ENCODE measurements around the gene HLA-DPB1. TPM values are rescaled to one million over a fixed set of nuclear protein-coding genes. Genes with fewer than 3 reads are reported as not detected.

The HLA-DPB1 gene
- total RNA-seq, 1 experiment from 2014 or later = not detected

- H3K4me1 Mint-ChIP-seq (ENCODE audit: low read depth, unreplicated experiment) = no peaks in the 10 kb centered on the region
- peaks cover 14% of the 10 kb centered on the region for H3K27me3 Mint-ChIP-seq (ENCODE audit: insufficient read depth, unreplicated experiment)
- no TSS peak for BruUV-seq (replicated peaks)
- TF ChIP-seq, protein P1, sequence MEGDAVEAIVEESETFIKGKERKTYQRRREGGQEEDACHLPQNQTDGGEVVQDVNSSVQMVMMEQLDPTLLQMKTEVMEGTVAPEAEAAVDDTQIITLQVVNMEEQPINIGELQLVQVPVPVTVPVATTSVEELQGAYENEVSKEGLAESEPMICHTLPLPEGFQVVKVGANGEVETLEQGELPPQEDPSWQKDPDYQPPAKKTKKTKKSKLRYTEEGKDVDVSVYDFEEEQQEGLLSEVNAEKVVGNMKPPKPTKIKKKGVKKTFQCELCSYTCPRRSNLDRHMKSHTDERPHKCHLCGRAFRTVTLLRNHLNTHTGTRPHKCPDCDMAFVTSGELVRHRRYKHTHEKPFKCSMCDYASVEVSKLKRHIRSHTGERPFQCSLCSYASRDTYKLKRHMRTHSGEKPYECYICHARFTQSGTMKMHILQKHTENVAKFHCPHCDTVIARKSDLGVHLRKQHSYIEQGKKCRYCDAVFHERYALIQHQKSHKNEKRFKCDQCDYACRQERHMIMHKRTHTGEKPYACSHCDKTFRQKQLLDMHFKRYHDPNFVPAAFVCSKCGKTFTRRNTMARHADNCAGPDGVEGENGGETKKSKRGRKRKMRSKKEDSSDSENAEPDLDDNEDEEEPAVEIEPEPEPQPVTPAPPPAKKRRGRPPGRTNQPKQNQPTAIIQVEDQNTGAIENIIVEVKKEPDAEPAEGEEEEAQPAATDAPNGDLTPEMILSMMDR (IDR thresholded peaks at IDR 0.05; ENCODE audit: insufficient read depth in 1 of 2, low read depth in 1 of 2, low read length in 1 of 2, severe bottlenecking in 1 of 2, unreplicated experiment in 1 of 2) = no peak
- no peaks in the 10 kb centered on the region for H3K27me3 ChIP-seq (replicated peaks; ENCODE audit: control insufficient read depth, insufficient read depth, low read length)
- H3K36me3 Mint-ChIP-seq (ENCODE audit: insufficient read depth, unreplicated experiment) = no peaks in the 10 kb centered on the region
- no peaks in the 10 kb centered on the region for H3K4me1 ChIP-seq
- H3K9me3 Mint-ChIP-seq (ENCODE audit: unreplicated experiment) = peaks cover 20% of the 10 kb centered on the region
- no peaks in the 10 kb centered on the region for H3K36me3 ChIP-seq (ENCODE audit: control insufficient read depth, insufficient read depth, low read length)
- H3K4me3 ChIP-seq (ENCODE audit: low read depth, low read length) = no peak overlapping the region
- ChIA-PET CTCF (no interaction called here), POLR2A (no interaction called here)
- no peak for DNase-seq
- intact Hi-C loops (cut with micrococcal nuclease; ENCODE audit: unreplicated experiment) = no loop called here
- no peak overlapping the region for H3K27ac Mint-ChIP-seq (ENCODE audit: unreplicated experiment)
- peaks cover 10% of the 10 kb centered on the region for H3K9me3 ChIP-seq
- H3K4me3 Mint-ChIP-seq (ENCODE audit: unreplicated experiment) = no peak overlapping the region
Measured at GRCh38 chr6:33040157-33040556, 35.6 kb upstream of the HLA-DPB1 start.

DNA sequence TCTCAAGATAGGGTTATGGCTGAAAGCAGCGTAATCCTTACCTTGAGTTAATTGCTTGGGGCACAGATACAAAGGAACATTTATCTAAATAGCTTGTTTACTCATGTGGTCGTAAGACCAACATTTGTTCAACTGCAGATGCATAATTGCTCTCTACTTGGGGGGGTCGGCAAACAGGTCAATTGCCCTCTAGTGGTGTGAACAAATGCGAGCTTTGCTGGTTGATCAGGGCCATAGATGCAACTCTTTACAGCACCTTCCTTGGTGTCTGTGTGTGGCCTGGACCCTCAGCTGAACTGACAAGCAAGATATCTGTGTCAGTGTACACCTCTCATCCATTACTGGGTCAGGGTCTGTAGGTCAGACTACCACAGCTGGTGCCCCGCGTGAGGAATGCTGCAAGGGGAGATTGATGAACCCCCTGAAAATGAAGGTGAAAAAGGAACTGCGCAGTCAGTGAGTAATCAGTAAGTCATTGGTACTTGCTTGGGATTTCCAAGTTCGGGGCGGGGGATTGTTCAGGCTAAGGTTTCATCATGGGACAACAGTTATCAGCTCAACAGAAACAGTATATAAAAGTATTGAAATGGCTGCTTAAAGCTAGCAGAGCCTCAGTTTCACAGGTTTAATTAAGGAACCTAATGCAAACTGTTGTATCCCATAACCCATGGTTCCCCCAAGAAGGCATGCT, 26.3 kb upstream of the HLA-DPB1 start:
- no peaks in the 10 kb centered on the region for H3K27me3 ChIP-seq (replicated peaks; ENCODE audit: control insufficient read depth, insufficient read depth, low read length)

DNA sequence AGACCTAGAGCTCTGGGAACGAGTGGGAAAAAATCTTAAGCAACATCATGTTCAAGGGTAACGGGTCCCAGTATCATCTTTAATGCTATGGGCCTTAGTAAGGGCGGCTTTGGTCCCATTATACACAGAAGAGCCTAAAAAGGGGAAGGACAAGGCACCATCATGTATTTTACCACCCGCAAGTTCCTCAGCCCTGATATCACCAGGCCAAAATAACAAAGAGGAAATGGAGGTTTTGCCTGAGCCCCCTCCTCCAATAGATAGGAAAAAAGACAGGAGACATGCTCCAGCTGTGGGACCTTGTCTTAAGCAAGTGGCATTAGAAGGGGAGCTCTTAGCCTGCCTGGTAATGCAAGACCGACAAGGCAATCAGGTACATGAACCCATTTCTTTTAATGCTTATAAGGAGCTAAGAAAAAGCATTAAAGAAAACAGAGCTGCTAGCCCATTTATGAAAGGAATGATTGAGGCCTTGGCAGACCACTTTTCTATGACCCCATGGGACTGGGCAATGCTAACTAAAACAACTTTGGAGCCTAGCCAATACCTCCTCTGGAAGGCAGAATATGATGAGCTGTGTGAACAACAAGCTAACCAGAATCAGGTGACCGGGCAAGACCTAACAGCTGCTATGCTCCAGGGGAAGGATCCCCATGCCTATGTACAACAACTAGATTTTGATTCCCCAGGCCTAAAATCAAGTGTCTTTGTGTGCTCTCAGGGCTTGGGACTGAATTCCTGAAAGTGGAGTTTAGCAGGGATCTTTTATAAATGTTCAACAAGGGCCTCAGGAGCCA, 25.6 kb upstream of the HLA-DPB1 start:
- peaks cover 8% of the 10 kb centered on the region for H3K4me1 Mint-ChIP-seq (ENCODE audit: low read depth, unreplicated experiment)
- H3K4me3 Mint-ChIP-seq (ENCODE audit: unreplicated experiment) = no peak overlapping the region
- peaks cover 13% of the 10 kb centered on the region for H3K4me1 ChIP-seq
- H3K27me3 ChIP-seq (replicated peaks; ENCODE audit: control insufficient read depth, insufficient read depth, low read length) = no peaks in the 10 kb centered on the region
- ChIA-PET POLR2A (no interaction called here), CTCF (interaction anchor here (1.0 kb wide), 1 partner anchor 117 kb away, joined by 3 read pairs; no protein-coding TSS in a partner anchor)
- BruUV-seq (replicated peaks) = no TSS peak
- intact Hi-C loops (cut with micrococcal nuclease; ENCODE audit: unreplicated experiment) = no loop called here
- H3K27me3 Mint-ChIP-seq (ENCODE audit: insufficient read depth, unreplicated experiment) = peaks cover 4% of the 10 kb centered on the region
- peaks cover 27% of the 10 kb centered on the region for H3K9me3 Mint-ChIP-seq (ENCODE audit: unreplicated experiment)
- no peak overlapping the region for H3K4me3 ChIP-seq (ENCODE audit: low read depth, low read length)
- no peak for DNase-seq
- 0 out of 2 replicates have a peak, but pooled peaks cover 4% of the 10 kb centered on the region for H3K9me3 ChIP-seq
- no peak overlapping the region for H3K27ac Mint-ChIP-seq (ENCODE audit: unreplicated experiment)
- H3K36me3 Mint-ChIP-seq (ENCODE audit: insufficient read depth, unreplicated experiment) = peaks cover 12% of the 10 kb centered on the region
- TF ChIP-seq, protein P1 (IDR thresholded peaks at IDR 0.05; ENCODE audit: insufficient read depth in 1 of 2, low read depth in 1 of 2, low read length in 1 of 2, severe bottlenecking in 1 of 2, unreplicated experiment in 1 of 2) = no peak
- no peaks in the 10 kb centered on the region for H3K36me3 ChIP-seq (ENCODE audit: control insufficient read depth, insufficient read depth, low read length)

More for the DNA sequence above, 26.3 kb upstream of the HLA-DPB1 start:
- Mint-ChIP-seq H3K36me3 (ENCODE audit: insufficient read depth, unreplicated experiment) (peaks cover 12% of the 10 kb centered on the region), H3K4me1 (ENCODE audit: low read depth, unreplicated experiment) (peaks cover 8% of the 10 kb centered on the region), H3K27ac (ENCODE audit: unreplicated experiment) (no peak overlapping the region), H3K9me3 (ENCODE audit: unreplicated experiment) (peaks cover 32% of the 10 kb centered on the region), H3K27me3 (ENCODE audit: insufficient read depth, unreplicated experiment) (peaks cover 4% of the 10 kb centered on the region), H3K4me3 (ENCODE audit: unreplicated experiment) (no peak overlapping the region)
- intact Hi-C loops (cut with micrococcal nuclease; ENCODE audit: unreplicated experiment) = no loop called here
- Histone ChIP-seq H3K4me1 (peaks cover 13% of the 10 kb centered on the region), H3K4me3 (ENCODE audit: low read depth, low read length) (no peak overlapping the region), H3K36me3 (ENCODE audit: control insufficient read depth, insufficient read depth, low read length) (no peaks in the 10 kb centered on the region), H3K9me3 (0 out of 2 replicates have a peak, but pooled peaks cover 4% of the 10 kb centered on the region)
- TF ChIP-seq, protein P1 (IDR thresholded peaks at IDR 0.05; ENCODE audit: insufficient read depth in 1 of 2, low read depth in 1 of 2, low read length in 1 of 2, severe bottlenecking in 1 of 2, unreplicated experiment in 1 of 2) = no peak
- ChIA-PET POLR2A (no interaction called here), CTCF (interaction anchor here (1.0 kb wide), 1 partner anchor 116 kb away, joined by 3 read pairs; no protein-coding TSS in a partner anchor)
- no TSS peak for BruUV-seq (replicated peaks)
- no peak for DNase-seq
